Fibroblast of pulmonary artery (primary cell): ENCODE data around the gene XRCC3.

ENCODE experiments used
- DNase-seq: peaks from one replicate; pipeline ENCODE4 v3.0.0-alpha.2; 2010; ENCODE audit warnings: low read depth
- H3K4me3 ChIP-seq: replicated peaks from 2 replicates; pipeline ENCODE4 v1.5.1; 2011; ENCODE audit warnings: low read depth, mild to moderate bottlenecking, control low read depth, low read length, moderate library complexity
- TF ChIP-seq, protein P1 (sequence below): IDR thresholded peaks from 2 replicates; pipeline ENCODE4 v1.5.1; 2011; ENCODE audit warnings: mild to moderate bottlenecking, control low read depth, low read length, inconsistent platforms; ENCODE audit errors: missing control alignments

Gene XRCC3

DNA sequence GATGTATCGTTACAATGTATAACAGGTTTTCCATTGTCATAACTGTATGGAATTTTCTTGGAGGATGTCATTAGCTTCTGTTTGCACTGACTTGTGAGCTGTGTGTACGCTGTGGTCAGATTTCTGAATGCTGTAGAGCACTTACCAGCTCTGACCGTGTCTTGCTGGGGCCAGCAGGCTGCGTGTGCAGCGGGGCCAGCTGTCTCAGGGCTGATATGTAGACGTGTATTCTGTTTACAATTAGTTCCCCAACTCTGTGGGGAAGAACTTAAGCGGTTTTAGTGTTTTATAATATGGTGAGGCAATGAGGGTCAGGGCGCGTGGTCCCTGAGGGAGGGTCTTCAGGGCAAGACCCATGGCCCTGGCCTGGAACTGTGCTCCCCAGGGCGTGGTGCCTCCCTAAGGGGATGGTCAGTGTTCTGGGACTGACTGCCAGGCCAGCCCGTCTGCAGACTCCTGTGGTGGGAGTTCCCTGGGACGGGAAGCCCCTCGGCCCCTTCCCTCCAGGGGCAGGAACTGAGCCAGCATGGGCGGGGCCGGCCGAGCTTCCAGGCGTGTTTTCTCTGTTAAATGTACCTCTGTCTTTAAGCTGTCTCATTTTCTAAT lies 18.7 kb downstream of the XRCC3 start:
- TF ChIP-seq, protein P1, sequence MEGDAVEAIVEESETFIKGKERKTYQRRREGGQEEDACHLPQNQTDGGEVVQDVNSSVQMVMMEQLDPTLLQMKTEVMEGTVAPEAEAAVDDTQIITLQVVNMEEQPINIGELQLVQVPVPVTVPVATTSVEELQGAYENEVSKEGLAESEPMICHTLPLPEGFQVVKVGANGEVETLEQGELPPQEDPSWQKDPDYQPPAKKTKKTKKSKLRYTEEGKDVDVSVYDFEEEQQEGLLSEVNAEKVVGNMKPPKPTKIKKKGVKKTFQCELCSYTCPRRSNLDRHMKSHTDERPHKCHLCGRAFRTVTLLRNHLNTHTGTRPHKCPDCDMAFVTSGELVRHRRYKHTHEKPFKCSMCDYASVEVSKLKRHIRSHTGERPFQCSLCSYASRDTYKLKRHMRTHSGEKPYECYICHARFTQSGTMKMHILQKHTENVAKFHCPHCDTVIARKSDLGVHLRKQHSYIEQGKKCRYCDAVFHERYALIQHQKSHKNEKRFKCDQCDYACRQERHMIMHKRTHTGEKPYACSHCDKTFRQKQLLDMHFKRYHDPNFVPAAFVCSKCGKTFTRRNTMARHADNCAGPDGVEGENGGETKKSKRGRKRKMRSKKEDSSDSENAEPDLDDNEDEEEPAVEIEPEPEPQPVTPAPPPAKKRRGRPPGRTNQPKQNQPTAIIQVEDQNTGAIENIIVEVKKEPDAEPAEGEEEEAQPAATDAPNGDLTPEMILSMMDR = no peak
- no peak overlapping the region for H3K4me3 ChIP-seq
- DNase-seq = peak; percentile 45

GRCh38 chr14:103696070-103696402 lies 19.2 kb downstream of the XRCC3 start:
- H3K4me3 ChIP-seq = no peak overlapping the region
- TF ChIP-seq, protein P1 = no peak
- no peak for DNase-seq

DNA sequence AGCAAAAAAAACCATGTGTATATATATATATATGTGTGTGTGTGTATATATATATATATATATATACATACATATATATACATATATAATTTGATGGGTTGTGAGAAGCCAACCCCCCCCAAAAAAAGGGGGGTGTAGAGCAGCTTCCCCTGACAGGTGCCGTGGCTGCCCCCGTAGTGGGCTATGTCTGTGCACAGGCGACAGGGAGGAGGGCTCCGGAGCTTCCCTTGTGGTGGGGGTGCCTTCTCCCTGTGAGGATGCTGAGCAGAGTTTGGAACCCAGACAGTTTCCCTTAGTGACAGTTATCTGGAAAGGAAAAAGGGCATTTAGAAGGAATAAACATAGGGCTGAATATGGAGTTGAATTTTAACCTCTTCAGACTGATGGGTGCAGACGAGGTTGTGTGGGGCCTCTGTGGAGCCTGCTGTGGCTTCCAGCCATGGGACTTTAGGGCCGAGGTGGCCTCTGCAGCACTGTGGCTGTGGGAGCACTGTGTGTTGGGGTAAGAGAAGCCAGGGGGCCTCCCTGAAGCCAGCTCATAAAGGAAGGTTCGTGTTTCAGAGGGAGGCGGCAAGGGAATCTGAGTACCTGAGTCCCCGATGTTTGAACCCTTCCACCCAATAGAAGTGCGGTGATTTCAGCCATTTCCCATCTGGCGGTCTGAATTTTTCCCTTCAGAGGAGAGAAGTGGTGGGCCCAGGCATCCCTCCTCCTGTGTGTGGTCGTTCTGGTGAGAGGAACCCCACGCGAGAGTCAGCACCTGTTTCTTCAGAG lies 19.8 kb downstream of the XRCC3 start:
- DNase-seq = no peak
- TF ChIP-seq, protein P1 = no peak
- H3K4me3 ChIP-seq = no peak overlapping the region

DNA sequence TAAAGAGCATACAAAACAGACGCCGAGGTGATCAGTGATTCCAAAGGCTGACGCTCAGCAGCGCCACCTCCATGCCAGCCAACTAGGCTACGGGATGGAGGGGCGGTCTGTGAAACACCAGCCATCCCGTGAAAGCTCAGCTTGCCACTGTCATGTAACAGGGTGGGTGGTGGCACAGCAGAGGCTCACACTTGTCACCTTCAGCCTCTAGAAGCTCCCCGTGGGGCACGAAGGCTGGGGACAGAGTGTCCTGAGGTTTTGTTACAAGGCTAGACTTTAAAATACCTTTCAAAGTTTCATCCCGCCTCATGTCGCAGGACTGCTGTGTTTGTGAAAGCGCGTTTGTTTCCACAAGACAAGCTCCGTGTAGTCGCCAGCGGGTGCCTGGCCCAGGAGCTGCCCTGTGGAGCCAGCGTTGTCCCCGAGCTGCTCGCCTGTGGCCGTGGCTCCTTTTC lies 20.7 kb downstream of the XRCC3 start:
- TF ChIP-seq, protein P1 = no peak
- no peak for DNase-seq
- no peak overlapping the region for H3K4me3 ChIP-seq

DNA sequence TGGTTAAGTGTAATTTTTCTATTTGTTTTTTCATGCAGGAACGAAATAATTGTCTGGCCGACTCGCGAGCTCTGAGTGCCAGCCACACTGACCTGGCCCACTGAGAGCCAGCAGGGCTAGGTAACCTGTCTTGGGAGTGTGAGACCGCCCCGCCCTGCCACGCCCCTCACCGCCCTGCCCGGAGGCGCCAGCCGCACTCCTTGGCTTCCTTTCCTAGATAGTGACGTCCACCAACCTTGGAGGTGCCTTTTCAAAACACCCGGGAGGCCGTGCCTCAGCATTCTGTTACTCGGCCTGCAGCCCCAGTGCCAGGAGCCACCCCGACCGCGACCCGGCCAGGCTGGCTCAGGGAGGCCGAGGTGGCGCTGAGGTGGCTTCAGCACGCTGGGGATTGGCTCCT lies 21.7 kb downstream of the XRCC3 start:
- DNase-seq = no peak
- no peak overlapping the region for H3K4me3 ChIP-seq
- TF ChIP-seq, protein P1 = no peak

GRCh38 chr14:103692871-103693270 lies 22.4 kb downstream of the XRCC3 start:
- TF ChIP-seq, protein P1 = no peak
- no peak overlapping the region for H3K4me3 ChIP-seq
- no peak for DNase-seq
